COR-L47 (cell line): ENCODE data around the gene SLC43A2.

ENCODE experiments used
- DNase-seq: peaks from one replicate; lab custom pipeline; 2025; lab: John Stamatoyannopoulos, UW

Gene SLC43A2

DNA sequence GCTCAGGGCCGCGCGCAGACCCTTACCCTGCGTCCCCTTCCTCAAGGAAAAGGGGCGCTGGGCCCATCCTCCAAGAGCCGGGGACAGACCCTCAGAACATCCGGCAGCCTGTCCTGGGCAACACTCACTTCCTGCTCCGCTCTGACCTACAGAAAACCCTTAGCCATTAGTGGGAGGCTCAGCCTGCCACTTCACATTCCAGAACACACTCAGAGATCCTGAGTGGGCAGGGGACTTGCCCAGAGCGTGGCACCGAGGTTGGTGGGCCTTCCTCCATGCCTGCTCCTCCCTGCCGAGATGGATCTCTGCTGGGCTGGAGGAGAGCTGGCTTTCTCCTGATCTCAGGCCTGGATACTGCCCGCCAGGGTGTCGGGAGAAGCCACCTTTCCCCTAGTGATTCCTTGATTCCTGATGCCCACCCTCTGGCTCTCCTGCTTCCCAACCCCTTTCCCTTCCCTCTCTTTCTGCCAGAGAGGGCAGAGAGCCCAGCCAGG is 15.4 kb upstream of the SLC43A2 start:
- DNase-seq = no peak

- DNase-seq = peak; percentile 37
Measured at GRCh38 chr17:1643293-1643998, 14.8 kb upstream of the SLC43A2 start.

DNA sequence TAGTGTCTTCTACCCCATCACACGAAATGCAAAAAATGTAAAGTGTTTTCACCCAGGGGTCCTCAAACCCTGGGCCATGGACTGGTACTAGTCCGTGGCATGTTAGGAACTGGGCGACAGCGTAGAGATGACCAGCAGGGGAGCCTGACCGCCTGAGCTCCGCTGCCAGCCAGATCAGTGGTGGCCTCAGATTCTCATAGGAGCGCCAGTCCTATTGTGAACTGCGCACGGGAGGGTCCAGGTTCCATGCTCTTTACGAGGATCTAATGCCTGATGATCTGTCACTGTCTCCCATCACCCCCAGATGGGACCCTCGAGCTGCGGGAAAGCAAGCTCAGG is 12.4 kb upstream of the SLC43A2 start:
- DNase-seq = no peak

GRCh38 chr17:1640329-1641064 is 11.9 kb upstream of the SLC43A2 start:
- no peak for DNase-seq

DNA sequence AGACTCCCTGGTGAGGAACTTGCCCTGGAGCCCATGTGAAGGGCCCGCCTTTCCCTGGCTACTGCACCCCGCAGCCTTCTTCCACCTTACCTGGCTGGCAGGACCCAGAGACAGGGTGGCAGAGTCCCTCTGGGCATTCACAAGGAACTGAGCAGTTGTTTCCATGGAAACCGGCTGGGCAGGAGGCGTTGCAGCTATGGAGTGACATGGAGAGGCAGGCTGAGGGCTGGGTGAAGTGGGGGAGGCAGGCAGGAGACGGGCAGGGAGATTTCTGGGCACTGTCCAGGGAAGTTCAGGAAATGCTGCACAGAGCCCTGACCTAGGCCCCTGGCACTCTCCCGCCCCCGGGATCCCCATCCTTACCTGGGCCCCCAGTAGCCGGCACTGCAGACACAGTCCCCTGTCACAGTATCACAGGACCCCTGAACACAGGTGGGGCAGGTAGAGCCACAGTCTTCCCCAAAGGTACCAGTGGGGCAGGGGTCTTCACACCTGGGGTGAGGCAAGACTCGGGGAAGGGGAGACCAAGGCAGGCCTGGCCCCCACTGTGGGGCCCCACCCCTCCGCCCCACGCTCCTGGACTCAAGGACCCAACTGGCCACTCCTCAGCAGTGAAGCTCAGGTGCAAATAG is 11.0 kb upstream of the SLC43A2 start:
- peak; percentile 17 for DNase-seq

DNA sequence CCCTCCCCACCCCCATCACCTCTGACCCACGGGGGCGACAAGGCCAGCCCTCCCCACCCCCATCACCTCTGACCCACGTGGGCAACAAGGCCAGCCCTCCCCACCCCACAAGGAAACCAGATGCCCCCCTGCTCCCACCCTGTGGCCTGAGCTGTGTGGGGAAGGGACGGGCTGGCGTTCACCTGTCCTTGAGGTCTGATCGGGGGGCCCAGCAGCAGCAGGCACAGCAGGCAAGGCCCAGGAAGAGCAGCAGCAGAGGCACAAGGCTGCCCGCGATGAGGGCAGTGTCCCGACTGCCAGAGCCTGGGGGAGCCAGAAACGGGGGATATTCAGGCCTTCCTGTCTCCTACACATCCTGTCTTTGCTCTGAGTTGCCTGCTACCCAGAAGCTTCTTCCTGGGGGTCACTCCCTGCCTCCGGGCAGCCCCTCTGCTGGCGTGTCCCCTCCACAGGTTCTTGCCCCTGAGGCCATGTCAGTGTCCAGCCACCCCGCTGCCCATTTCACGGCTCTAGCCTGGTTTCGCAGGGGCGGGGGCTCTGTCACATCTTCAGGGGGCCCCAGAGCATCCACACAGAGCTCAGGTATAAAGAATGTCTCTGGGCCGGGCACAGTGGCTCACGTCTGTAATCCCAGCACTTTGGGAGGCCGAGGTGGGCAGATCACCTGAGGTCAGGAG is 10.1 kb upstream of the SLC43A2 start:
- no peak for DNase-seq

- DNase-seq = no peak
Measured at GRCh38 chr17:1638171-1638590, 9.5 kb upstream of the SLC43A2 start.

- DNase-seq = no peak
Measured at GRCh38 chr17:1636732-1637285, 8.2 kb upstream of the SLC43A2 start.

DNA sequence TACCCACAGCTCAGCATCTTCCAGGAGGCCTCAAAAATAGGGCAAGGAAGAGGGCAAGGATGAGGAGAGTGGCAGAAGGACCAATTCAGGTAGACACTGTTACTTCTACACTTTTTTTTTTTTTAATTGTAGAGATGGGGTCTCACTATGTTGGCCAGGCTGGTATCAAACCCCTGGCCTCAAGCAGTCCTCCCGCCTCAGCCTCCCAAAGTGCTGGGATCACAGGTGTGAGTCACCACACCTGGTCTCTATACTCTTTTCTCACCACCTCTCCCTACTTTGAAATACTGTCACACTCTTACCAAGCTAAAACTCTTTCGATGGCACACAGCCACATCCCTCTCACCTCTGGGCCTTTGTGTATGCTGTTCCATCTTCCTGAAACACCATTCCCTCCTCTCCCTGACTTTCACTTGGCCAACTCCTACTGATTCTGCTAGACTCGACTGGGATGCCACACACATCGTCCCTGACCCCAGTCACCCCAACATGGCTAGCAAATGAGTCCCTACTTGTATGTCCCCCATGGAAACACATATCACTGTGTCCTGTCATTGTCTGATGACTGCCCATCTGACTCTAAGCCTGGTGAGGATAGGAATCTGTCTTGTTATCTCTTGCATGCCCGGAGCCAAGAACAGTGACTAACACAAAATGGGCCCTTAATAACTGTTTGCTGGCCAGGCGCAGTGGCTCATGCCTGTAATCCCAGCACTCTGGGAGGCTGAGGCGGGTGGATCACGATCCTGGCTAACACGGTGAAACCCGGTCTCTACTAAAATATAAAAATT is 7.2 kb upstream of the SLC43A2 start:
- no peak for DNase-seq

- no peak for DNase-seq
Measured at GRCh38 chr17:1634841-1635650, 6.4 kb upstream of the SLC43A2 start.

DNA sequence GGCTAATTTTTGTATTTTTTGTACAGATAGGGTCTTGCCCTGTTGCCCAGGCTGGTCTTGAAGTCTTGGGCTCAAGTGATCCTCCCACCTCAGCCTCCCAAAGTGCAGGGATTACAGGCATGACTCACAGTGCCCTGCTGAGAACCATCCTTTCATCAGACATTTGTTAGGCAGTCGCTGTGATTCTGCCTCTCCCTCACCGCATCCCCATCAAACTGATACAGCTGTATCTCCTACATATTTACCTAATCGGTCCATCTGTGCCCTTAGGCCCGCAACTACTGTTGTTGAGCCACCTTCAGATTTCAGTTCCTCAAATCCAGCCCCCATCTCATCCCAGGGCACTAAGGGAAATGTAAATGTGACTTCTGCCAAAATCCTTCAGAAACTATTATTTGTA is 2.0 kb upstream of the SLC43A2 start:
- no peak for DNase-seq

GRCh38 chr17:1629504-1630310 is 1.1 kb upstream of the SLC43A2 start:
- DNase-seq = no peak

- DNase-seq = peak; percentile 88
Measured at GRCh38 chr17:1628856-1629503, 346 bp upstream of the SLC43A2 start.

GRCh38 chr17:1627182-1627981 is 1.3 kb downstream of the SLC43A2 start:
- no peak for DNase-seq

DNA sequence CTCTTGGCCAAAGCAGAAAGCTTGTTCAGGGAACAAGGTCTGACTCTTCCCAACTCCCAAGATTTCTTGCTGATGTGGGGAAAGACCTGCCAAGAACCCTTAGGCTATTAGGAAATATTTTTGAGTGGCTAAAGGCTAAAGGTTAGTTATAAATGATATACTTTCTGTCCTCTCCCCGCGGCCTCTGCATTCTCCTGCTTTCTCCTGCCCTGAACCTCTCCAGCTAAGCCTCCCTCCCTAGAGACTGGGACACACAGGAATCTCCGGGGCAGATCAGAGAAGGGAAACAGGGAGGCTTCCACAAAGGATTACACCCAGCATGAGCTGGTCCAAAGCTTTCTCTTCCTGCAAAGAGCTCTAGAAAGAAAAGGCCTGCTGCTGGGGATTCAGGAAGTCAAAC is 2.3 kb downstream of the SLC43A2 start:
- no peak for DNase-seq

GRCh38 chr17:1625581-1625980 is 3.1 kb downstream of the SLC43A2 start:
- DNase-seq = no peak

- no peak for DNase-seq
Measured at GRCh38 chr17:1625053-1625452, 3.6 kb downstream of the SLC43A2 start.

DNA sequence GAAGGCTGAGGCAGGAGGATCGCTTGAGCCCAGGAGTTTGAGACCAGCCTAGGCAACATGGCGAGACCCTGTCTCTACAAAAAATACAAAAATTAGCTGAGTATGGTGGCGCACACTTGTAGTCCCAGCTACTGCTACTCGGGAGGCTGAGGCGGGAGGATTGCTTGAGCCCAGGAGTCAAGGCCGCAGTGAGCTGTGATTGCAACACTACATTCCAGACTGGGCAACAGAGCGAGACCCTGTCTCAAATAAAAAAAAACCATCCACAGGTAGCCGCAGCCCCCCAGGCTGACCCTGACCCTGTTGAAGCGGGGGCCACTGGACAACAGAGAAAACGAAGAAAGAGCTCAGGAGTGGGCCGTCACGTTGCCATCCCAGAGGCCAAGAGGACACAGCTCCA is 4.0 kb downstream of the SLC43A2 start:
- DNase-seq = no peak
